Middle frontal gyrus (tissue), 1 donor: ENCODE data around the gene GALNT2.
A peak's percentile ranks its signal among the peaks of the same experiment; 100 is the strongest.

Experiments
- DNase-seq: peaks from one replicate; pipeline ENCODE4 v3.0.0-alpha.2; 2015; ENCODE audit warnings: low spot score; ENCODE audit errors: extremely low spot score

GALNT2 gene

DNA sequence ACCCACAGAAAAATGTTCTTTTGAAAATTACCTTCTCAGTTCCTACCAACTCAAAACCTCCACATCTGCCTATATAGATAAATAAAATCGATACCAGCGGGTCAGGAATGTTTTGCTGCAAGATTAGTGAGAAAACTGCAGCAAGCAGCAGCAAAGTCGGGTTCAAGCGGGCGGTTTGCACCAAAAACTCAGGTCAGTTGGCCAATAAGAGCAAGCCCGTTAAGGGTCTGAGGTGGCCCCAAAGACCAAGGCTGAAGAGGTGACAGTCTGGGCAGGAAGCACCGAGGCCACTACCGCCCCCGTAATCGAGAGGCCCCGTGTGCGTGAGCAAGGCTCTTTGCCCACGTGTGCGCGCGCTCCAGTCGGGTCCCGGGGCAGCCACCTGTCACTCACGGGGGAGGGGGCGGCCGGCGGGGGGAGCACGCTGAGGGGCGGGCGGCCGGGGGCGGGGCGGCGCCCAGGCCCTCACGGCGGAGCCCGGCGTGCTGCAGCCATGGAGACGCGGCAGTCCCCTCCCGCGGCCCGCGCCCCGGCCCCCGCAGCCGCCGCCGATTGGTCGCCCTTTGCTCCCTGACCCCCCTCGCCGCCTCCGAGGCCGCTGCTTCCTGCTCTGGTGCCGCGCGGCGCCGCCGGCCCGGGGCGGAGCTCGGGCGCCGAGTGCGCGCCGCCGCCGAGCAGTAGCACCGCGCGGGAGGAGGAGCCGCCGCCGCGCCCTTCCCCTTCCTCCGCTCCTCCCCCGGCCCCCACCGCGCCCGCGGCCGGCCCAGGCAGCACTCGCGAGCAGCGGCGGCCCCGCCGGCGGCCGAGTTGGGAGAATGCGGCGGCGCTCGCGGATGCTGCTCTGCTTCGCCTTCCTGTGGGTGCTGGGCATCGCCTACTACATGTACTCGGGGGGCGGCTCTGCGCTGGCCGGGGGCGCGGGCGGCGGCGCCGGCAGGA, at the start of gene GALNT2:
TSS of gene GALNT2 (plus strand) at position 773 of the 939 bp plus-strand sequence. CDS start at position 816, 43 bp downstream.
- peak; percentile 76 for DNase-seq

DNA sequence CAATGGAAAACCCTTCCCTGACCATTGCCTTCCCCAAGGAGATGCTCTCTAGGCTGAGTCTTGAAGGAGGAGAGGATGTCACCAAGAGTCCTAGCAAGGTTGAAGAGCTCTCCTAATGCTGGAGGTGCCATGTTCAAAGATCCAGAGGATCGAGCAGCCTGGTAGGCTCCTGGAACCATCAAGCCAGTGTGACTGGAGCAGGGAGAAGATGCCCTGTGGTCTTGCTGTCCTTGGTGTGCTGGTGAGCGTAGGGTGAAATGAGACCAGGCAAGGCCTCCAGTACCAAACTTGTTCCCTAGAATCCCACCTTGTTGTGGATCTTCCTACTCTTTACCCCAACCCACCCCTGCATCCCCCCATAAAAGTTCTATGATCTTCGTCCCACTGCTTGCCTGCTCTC, 46.6 kb upstream of the GALNT2 start:
- no peak for DNase-seq

DNA sequence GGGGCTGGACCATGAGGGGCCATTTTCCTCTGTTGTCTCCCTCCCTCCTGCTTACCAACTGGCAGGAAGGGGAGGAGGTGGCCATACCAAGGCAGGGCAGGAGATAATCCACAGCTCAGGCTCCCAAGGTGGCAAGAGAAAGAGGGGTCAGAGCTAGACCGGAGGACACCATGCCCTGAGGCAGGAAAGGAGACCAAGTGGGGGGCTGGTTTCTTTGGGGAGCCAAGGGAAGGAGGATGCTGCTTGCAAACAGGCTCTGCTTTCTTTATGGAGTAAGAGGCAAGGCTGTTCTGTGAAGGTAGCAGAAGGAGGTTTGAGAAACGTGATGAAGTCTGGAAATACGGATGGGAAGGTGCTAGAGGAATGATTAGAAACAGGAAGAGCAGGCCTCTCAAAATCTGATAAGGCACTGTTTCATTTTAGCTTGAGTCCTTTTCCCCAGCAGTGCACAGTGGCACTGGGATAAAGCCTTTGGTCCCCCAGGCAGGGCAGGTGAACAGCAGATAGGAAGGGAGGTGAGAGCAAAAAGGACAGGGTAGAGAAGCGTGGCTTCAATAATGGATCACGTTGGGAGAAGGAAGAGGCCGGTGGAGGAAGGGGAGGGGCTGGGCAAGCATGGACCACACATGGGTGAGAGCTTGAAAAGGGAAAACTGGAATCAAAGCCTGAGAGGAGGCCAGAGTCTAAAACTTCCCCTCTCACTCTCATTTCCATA, 44.2 kb upstream of the GALNT2 start:
- DNase-seq, result no peak

DNA sequence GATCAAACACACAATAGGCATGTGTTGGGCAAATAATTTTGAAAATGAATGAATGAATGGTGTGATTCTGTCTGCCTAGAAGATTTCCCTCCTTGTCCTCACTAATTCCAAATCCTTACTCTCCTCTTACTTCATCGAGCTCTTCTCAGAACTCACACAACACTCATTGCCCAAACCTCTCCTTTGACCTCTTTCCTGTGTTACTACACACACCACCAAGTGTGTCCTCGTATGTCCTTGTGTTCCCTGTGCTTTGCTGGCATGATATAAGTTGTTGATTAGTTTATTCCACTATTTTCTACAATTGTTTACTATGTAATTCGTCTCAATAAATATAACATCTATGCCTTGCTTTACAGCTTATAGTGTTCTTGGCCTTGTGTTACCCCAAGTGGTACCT, 41.4 kb upstream of the GALNT2 start:
- no peak for DNase-seq

DNA sequence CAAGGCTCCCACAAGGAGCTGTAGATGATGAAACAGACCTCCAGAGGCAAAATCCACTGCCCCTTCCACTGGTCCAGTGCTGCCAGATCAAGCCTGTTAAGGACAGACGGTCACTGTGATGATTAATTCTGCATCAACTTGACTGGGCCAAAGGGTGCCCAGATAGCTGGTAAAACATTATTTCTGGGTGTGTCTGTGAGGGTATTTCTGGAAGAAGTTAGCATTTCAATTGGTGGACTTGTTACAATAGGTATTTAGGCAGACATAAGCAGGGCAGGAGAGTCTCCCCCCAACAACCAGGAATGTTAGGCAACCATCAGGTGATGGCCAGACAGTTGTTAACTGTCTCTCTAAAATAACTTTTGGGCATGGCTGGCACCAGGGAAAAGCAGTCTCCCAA, 40.9 kb upstream of the GALNT2 start:
- DNase-seq, result no peak

DNA sequence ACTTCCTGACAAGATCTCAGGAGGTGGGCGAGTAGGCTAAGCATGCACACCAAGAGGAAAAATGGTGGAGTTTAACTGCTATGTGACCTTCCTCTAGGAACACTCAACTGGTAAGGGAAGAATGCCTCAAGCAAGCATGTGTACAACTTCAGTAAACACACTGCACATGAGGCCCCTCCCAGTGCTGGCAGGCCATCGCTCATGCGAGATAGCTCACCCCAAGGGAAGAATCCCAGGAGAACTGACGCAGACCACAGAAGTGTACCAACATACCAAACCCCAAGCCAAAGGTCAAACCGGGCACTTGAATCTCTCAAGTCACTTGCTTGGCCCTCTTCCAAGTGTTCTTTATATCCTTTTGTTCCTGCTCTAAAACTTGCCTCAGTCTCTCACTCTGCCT, 40.5 kb upstream of the GALNT2 start:
- no peak for DNase-seq

DNA sequence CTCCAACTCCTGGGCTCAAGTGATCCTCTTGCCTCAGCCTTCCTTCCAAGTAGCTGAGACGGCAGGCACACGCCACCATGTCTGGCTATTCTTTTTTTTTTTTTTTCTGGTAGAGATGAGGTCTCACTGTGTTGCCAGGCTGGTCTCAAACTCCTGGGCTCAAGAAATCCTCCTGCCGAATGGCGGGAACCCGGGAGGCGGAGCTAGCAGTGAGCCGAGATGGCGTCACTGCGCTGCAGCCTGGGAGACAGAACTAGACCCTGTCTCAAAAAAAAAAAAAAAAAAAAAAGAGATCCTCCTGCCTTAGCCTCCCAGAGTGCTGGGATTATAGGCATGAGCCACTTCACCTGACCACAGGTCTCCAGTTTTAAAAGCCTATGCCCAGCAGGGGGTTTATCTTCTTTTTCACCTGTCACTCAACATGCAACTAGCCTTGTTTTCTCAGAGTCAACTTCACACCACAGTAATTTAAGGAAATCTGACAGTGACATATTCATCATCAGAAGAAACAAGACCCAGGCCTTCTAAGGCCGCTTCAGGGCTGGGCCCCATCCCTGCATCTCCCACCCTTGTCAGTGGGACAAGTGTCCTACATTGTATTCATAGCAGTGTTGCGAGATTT, 38.3 kb upstream of the GALNT2 start:
- no peak for DNase-seq

DNA sequence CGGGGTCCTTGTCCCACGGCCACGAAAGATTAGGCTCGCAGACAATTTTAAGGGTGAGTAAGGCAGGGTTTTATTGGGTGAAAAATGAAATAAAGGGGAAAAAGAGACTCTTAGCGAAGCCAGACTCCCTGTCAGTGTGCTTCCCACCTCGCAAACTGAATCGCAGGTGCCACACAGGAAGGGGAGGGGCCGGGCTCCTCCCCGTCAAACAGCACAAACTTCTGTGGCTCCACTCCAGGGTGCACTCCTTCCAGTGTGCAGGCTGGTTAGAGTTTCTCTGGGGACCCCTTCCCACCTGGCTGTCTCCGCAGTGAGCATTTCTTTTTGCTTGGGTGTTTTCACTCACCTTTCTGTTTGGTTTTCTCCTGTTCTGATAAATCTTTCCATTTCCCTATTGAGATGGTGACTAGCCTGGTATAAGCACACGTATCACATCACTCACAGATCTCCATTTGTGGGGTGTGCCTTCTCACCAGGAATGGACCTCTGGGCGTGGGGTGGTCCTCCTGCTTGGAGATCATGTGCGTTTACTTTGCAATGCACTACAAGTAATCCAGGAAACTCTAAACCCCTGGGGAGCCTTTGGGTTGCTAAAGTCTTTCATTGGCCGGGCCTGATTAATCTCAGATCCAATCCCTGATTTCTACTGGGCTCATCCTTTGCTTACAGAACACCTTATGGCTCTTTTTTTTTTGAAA, 37.6 kb upstream of the GALNT2 start:
- DNase-seq, result no peak

DNA sequence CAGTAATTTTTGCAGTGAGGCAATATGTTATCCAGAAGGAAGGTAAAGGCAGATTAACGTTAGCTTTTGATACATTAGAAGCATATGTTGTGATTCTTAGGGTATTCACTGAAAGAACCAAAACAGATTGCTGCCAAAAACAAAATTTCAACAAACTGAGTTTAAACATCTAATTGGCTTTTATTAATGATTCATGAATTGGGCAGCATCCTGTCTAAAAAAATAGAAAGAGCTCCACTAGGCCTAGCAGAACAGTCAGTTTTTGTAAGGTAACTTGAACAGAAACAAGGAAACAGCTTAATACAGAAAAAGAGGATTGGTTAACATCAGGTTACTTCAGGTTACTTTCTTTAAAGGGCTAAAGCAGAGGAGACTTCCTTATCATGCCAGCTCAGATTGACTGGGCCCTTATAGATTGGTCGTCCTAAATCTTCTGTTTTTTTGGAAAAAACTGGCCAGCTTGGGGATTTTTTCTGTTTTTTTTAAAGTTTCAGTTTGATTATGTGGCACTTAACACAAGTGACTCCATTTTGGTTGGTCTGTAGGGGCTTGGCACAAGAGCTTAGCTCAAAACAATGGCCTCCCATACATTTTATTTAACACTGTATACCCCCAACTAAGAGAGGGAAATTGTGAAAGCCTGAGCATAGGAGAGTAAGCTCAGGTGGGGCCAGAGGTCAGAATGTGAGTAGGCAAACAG, 36.8 kb upstream of the GALNT2 start:
- DNase-seq, result no peak

DNA sequence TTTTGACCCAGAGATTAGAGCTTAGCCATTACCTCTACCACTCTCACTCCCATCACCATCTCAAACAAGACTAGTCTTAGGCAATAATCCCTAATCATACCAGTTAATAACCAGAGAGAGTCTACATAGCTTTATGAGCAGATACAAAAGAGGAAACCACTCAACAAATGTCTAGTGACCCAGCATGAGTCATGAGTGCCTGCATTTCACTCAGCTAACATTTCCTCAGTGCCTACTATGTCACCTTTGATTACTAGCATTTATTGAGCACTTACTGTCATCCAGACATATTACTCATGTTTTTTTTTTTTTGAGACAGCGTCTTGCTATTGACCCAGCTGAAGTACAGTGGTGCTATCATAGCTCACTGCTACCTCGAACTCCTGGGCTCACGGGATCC, 35.9 kb upstream of the GALNT2 start:
- DNase-seq, result no peak

DNA sequence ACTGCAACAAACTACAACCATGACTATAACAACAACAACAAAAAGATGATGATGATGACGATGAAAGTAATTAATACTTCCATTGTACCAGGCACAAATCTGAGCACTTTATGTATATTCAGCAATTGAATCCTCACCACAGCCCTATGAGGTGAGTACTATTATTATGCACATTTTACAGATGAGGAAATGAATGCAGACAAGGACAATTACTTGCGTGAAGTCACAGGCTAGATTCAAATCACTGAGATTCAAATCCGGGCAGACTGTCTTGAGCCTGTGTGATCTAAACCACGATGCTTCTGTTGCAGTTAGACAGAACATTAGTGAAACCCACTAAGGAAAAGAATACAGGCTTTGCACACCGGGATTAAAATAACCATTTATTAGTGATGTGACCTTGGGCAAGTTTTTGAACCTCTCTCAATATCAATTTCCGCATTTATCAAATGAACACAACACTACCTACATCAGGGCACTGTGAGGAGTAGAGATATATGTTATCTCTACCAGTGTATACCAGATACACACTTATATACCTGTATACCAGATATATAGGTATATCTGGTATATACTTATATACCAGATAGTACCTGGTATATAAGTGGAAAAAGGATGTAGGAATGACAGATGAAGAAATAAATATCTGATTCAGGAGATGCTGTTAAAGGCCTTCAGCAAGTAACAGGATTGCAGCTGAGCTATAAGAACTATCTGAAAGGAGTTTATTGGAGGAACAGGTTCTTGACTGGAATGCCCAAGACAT, 34.3 kb upstream of the GALNT2 start:
- no peak for DNase-seq

DNA sequence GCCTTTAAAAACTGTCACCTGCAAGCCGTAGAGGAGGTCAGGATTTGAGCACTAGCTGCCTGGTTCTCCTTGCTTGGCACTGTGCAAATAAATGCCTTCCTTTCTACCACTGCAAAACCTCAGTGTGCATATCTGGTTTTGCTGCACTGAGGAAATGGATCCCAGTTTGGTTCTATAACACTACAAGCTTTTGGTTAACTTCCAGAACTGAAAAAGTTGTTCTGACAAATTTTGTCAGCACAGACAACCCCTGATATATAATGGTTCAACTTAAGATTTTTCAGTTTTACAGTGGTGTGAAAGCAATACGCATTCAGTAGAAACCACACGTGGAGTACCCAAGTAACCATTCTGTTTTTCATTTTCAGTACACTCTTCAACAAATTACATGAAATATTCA, 29.8 kb upstream of the GALNT2 start:
- DNase-seq, result no peak

DNA sequence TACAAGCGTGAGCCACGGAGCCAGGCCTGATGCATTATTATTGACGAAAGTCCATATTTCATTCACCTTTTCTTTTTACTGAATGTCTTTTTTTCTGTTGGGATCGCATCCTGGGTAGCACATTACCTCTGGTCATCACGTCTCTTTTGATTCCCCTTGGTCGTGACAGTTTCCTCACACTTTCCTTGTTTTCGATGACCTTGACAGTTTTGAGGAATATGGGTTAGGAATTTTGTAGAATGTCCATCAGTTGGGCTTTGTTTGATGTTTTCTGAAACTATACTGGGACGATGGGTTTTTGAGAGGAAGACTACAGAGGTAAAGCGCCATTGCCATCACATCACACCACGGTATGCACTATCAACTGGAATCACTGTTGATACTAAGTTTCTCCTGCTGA, 26.6 kb upstream of the GALNT2 start:
- DNase-seq, result no peak

DNA sequence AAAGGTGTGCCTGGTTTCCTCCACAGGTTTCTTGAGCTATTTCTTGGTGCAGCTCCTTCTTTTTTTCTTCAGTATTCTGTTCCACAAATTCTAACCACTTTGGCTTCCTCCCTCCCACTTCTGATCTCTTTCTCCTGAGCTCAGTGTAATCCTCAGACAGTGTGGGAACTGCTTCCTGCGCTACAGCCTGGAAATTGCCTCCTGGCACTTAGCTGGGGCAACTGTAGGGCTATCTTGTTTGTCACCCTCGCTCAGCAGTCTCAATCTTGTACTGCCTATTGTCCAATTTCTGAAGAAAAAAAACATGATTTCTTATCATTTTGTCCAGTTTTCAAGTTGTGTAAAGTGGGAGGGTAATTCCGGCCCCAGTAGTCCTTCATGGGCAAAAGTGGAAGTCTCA, 24.0 kb upstream of the GALNT2 start:
- no peak for DNase-seq

DNA sequence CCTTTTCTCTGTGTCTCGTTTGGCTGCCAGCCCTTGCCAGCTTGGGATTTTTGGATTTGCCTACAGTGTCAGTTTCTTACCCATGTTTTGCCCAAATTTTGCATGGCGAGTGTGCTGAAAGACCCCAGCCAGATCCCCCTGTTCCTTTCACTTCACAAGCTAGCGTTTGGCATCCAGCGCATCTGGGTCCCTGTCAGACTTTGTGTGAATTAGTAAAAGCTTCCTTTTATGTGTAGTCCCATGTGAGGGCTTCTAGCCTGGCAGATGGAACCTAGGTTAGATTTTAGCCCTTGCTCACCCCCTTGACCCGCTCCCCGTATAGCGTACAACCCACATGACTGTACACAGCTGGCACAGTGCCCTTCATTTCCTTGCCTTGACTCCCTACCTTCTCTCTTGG, 22.3 kb upstream of the GALNT2 start:
- DNase-seq, result no peak

DNA sequence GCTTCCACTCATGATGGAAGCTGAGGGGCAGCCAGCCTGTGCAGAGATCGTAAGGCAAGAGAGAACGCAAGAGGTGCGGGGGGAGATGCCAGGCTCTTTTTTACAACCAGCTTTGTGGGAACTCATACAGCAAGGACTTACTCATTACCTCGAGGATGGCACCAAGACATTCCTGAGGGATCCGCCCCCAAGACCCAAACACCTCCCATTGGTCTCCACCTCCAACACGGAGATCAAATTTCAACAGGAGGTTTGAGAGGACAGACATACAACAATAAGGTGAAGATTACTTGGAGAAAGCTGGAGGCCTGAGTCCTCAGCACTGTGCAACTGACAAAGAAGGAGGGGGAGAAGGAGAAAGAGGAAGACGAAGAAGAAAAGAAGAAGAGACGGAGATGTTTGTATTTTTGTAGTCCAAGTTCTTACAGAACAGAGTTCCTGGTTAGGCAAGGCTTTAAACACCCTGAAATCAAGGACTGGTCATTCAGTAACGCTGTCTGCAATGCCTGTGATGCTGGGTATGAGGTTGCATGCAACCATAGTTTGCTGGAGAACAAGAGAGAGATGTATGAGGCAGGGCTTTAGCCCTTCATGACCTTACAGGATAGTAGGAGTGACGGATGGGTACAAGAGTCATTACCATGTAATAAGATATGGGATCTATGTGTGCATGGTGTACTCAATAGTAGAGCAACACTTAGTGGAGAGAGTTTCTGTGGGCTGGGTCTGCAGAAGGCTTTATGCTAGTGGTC, 19.7 kb upstream of the GALNT2 start:
- DNase-seq, result no peak

DNA sequence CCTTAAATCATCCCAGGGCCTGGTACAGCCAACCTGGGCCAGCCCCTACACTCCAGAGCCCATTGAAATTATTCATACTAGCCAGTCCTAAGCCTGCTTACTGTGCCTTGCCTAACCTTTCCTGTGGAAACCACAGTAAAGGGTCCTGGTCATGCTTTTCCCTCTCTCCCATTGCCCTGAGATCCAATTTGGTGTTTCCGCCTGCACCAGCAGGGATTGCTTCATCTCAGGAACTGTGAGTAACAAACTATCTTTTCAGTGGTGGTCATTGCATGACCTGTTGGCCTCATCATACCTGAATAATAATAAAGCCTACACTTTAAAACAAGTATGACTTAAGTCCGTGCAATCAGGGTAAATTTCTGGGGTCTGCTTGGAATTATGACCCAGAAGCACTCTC, 18.7 kb upstream of the GALNT2 start:
- DNase-seq, result no peak

DNA sequence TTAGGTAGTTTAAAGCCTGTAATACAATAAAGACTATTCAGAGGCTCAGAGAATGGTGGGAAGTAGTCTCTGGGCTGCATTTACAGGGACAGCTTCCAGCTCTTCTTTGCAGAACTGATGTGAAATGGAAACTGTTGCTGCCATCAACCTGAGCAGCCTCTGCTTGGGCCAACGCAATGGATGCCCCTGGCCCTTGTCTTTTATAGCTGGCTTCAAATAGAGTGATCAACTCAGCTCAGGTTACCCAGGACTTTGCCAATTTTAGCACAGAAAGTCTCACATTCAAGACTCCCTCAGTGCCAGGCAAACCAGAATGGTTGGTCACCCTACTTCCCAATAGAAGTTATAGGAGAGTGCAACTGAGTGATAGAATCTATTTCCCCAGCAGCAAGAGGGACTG, 18.1 kb upstream of the GALNT2 start:
- no peak for DNase-seq

DNA sequence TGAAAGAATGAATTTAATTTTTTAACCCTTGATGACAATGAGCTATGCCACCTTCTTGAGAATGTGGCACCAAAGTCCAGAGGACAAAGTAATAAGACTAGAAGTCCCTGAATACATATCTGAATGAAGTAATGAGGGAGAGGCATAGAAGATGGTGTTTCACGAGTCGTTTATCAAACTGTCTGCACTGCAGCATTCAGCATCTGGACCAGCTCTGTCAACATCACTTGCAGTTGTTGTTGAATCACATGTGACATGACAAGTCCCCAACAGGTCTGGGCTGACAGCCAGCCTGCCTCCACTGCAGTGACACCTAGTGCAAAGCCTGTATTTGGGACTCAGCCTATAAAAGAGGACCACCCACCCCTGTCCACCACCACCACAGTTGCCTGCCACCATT, 17.3 kb upstream of the GALNT2 start:
- DNase-seq, result no peak
